ENCODE results near the gene ACYP2.

Gene ACYP2

GRCh38 chr2:54149638-54150441 lies 34.4 kb downstream of the ACYP2 start:
- no peak for DNase-seq

GRCh38 chr2:54158311-54158710 lies 42.9 kb downstream of the ACYP2 start:
- no peak for DNase-seq

GRCh38 chr2:54161660-54162424 lies 46.4 kb downstream of the ACYP2 start:
- DNase-seq: no peak

GRCh38 chr2:54164106-54164505 lies 48.7 kb downstream of the ACYP2 start:
- no peak for DNase-seq

GRCh38 chr2:54166121-54166773 lies 50.8 kb downstream of the ACYP2 start:
- no peak for DNase-seq

- peak in 36 of 56 donors; percentile 1 to 73 (median 18) for DNase-seq
Observed at GRCh38 chr2:54176577-54176976, 61.2 kb downstream of the ACYP2 start.

GRCh38 chr2:54183281-54183680 lies 67.9 kb downstream of the ACYP2 start:
- no peak for DNase-seq

- no peak for DNase-seq
Observed at GRCh38 chr2:54183972-54184371, 68.6 kb downstream of the ACYP2 start.

- DNase-seq: no peak
Observed at GRCh38 chr2:54185105-54185504, 69.7 kb downstream of the ACYP2 start.

GRCh38 chr2:54187331-54187730 lies 71.9 kb downstream of the ACYP2 start:
- no peak for DNase-seq

- DNase-seq: no peak
Observed at GRCh38 chr2:54189539-54189938, 74.1 kb downstream of the ACYP2 start.

GRCh38 chr2:54191361-54192135 lies 76.1 kb downstream of the ACYP2 start:
- no peak for DNase-seq

- no peak for DNase-seq
Observed at GRCh38 chr2:54194761-54195750, 79.6 kb downstream of the ACYP2 start.

- DNase-seq: no peak
Observed at GRCh38 chr2:54196646-54197045, 81.2 kb downstream of the ACYP2 start.

GRCh38 chr2:54204476-54204875 lies 89.1 kb downstream of the ACYP2 start:
- no peak for DNase-seq

- DNase-seq: peak in 1 of 56 donors; percentile 13
Observed at GRCh38 chr2:54206596-54206995, 91.2 kb downstream of the ACYP2 start.

- DNase-seq: no peak
Observed at GRCh38 chr2:54207666-54208195, 92.3 kb downstream of the ACYP2 start.

- DNase-seq: no peak
Observed at GRCh38 chr2:54208364-54209240, 93.2 kb downstream of the ACYP2 start.

- DNase-seq: no peak
Observed at GRCh38 chr2:54209379-54209778, 94.0 kb downstream of the ACYP2 start.
